ENCODE data around the gene LIN52.
A peak's percentile ranks its signal among the peaks of the same experiment; 100 is the strongest.

DNA sequence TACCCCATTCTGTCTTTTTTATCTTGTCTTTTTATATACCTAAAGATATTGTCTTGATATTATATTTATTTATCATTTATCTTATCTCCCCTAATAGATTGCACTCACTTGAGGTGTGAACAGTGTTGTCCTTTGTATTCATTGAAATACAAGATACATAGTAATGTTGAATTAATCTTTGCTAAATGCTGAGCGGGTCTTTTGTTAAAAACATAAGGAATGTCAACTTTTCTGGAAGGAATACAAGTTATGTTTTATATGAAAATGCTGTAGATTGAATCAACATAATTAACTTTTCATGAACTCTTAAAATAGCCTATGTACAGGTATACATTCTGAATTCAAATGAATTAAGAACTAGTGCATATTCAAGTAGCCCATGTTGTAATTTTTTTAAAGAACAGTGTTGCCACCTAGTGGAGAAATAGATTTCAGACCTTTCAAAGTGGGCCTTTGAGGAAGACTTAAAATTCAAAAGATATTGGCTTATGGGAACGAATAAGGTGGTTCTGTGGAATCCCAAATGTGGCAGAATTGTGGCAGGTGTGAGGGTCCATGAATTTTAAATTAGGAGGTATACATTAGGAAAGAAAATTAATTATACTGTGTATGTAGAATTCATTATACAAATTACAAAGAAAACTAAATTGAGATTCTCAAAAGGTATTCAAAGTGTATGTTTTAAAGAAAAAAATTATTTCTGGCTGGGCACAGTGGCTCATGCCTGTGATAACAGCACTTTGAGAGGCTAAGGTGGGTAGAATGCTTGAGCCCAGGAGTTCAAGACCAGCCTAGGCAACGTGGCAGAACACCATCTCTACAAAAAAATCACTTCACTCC, 46.5 kb upstream of the LIN52 start:
- TF ChIP-seq, protein P1, sequence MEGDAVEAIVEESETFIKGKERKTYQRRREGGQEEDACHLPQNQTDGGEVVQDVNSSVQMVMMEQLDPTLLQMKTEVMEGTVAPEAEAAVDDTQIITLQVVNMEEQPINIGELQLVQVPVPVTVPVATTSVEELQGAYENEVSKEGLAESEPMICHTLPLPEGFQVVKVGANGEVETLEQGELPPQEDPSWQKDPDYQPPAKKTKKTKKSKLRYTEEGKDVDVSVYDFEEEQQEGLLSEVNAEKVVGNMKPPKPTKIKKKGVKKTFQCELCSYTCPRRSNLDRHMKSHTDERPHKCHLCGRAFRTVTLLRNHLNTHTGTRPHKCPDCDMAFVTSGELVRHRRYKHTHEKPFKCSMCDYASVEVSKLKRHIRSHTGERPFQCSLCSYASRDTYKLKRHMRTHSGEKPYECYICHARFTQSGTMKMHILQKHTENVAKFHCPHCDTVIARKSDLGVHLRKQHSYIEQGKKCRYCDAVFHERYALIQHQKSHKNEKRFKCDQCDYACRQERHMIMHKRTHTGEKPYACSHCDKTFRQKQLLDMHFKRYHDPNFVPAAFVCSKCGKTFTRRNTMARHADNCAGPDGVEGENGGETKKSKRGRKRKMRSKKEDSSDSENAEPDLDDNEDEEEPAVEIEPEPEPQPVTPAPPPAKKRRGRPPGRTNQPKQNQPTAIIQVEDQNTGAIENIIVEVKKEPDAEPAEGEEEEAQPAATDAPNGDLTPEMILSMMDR (IDR thresholded peaks at IDR 0.05): peak; percentile 87
- TF ChIP-seq EZH2 (IDR thresholded peaks at IDR 0.05): no peak

Measured in neural progenitor cell (in vitro differentiated cells).